Heart left ventricle (tissue), 13 donors: Measurements from ENCODE around the gene KIF2A.

ENCODE experiments used
- CTCF ChIP-seq, 12 donors: fragments of 200-600 bp; sonication (generic) in 4 of 12; IDR thresholded peaks; one replicate each; pipeline versions ENCODE4 v1.5.0 to v1.8.0; 2018 to 2022; ENCODE audit warnings: antibody characterized with exemption in 12 of 12, mild to moderate bottlenecking in 5 of 12
- POLR2A ChIP-seq, 2 donors: fragments of 450-650 bp; IDR thresholded peaks; one replicate each; pipeline ENCODE4 v1.6.1; 2017; ENCODE audit warnings: antibody characterized with exemption in 2 of 2, mild to moderate bottlenecking in 2 of 2, moderate library complexity in 2 of 2
- donor health status: ischemic (EF 13 %, LVEDD 7.1; RV severe dilation, severe dysfunction).
- donor health status: DM: no; HTN: yes; CAD: no.
- donor health status: DM: no; HTN: no; CAD: no.
- donor health status: ischemic (EF 25% LVEDD 6.9; RV normal size, moderate dysfunction).
- donor health status: ischemic (EF 25% LVEDD 5.7; RV mildly dilated, moderate dysfunction).
- donor health status: ischemic (EF 35%, LVEDD 5.7; RV mildly dilated, moderate dysfunction).
- donor health status: nonischemic (EF 11% LVEDD 7.7; RV severe dilation, severe dysfunction).
- donor health status: DM: yes; HTN: yes; CAD: no.
- donor health status: PGD.
- donor health status: ischemic (EF 29% LVEDD 5.4; RV normal size, mild dysfunction).
- donor health status: nonischemic (EF 23%, LVEDD 6.1; RV moderate dilation, normal function).

DNA sequence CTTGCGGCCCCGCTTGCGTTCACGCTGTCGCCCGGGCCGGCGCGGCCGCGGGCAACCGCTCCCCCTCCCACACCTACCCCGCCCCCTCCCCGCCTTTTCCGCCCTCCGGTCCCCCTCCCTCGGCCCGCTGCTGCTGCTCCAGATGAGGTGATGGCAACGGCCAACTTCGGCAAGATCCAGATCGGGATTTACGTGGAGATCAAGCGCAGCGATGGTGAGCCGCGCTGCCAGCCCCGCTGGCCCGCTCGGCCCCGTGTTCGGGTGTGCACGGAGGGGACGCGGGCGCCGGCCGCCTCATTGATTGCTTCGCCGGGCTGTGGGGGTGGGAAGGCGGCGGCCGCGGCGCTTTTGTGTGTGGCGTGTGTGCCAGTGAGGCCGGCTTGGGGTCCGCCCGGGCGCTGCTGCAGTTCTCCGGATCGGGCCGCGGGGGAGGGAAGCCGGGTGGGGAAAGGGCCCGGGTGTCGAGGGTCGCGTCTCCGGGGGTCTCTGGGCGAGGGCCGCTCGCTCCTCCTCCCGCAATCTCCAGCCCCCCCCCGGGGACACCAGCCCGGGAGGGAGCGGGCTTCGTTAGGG lies 403 bp downstream of the KIF2A start:
- TF ChIP-seq CTCF (IDR thresholded peaks at IDR 0.05) (no peak), POLR2A (IDR thresholded peaks at IDR 0.05) (no peak)
